HG03342 (cell line): ENCODE results near the gene STRBP.

Experiments
- ATAC-seq: cut with Tn5 transposase; IDR thresholded peaks from one replicate; pipeline ENCODE4 v1.9.1; 2021; ENCODE audit warnings: mild to moderate bottlenecking, moderate library complexity; ENCODE audit not compliant: unreplicated experiment

STRBP gene

GRCh38 chr9:123138163-123138562 is 130.2 kb downstream of the STRBP start:
- no peak for ATAC-seq

DNA sequence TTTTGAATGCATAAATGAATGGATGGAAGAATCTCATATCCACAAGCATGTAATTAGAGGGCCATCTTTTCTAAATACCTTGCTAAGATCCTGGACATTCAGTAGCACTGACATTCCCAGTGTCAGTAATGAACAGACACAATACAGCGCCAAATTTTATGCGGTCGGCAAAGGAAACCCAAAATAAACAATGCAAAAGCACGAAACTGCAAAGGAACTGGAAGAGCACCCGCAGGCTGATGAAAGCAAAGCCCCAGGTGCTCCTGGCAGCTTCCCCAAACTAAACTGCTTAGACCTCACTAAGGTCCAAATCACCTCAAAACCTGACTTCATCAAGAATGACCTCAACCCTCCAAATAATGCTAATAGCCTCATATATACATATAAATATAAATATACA is 133.0 kb downstream of the STRBP start:
- ATAC-seq: no peak

DNA sequence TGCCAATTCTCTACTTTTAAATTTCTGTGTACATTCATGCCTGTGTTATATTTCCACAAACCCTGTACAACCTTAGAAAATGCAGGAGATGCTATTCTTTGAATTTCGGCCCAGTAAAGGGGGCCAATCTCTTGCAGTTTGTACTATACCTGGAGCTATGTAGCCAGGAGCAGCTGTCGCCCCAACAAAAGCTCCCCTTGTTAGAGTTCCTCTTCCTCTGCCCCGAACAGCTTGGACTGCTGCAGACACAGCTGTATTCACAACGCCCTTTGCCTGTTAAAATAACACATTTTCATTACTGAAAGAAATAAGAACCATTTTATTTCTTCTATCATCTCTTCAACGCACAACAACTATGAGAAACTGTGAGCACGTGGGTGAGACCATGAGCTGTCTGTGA is 135.7 kb downstream of the STRBP start:
- ATAC-seq: no peak

GRCh38 chr9:123131993-123132392 is 136.4 kb downstream of the STRBP start:
- ATAC-seq: no peak

DNA sequence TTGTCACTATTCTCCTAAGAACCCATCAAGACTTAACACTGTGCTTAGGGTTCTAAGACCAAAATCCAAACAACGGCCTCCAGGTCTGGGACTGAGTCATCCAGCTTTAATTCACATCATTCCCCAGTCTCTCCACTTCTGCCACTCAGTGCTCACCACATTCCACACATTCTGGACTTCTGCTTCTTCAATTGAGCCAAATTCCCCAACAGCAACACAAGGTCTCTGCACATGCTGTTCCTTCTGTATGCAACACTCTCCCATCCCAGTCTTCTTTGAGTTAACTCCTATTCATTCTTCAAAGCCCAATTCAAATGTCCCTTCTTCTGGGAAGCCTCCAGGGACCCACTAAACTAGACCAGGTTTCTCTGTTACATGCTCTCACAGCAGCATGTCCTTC is 137.1 kb downstream of the STRBP start:
- no peak for ATAC-seq

DNA sequence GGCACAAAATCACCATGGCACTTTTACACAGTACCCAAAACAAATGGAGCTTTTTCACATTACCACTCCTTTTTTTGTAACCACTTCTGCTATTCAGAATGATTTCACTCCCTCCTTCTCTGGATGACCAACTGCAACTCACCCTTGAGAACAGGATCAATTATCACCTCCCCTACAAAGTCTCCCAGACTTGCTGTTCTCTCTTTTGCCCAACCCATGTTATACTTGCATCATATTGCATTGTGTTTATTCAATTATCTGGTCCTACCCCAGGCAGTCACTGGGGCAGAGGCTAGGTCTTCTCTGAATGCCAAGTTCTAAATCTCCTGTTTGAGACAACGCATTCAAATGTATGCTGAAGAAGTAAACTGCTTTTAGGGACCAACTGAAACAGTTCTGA is 139.0 kb downstream of the STRBP start:
- no peak for ATAC-seq

- no peak for ATAC-seq
Observed at GRCh38 chr9:123128591-123128990, 139.8 kb downstream of the STRBP start.

DNA sequence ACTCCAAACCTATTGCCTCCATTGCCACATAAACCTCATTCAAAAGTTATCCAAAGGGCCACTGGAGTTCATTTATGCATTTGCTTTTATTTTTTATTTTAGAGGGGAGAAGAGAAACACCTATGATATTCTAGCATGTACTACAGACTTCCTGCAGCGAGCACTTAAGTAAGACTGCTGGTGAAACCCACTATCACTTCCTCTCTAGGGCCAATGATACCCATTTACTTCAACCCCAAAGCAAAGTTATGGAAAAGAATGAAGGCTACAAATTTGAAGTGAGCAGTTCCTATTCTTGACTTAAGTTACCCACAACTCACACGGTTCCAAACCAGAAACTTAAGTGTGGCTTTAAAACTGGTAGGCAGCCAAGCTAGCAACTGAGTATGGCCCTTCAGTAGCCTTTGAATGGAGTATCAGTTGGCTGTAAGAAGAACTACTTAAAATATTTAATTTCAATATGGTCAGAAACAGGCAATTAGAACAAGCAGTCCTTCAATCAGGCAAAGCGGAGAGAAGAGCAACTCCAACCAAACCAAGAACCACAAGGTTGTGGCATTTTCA is 140.8 kb downstream of the STRBP start:
- no peak for ATAC-seq

GRCh38 chr9:123121457-123121856 is 146.9 kb downstream of the STRBP start:
- ATAC-seq: no peak

- no peak for ATAC-seq
Observed at GRCh38 chr9:123120953-123121352, 147.4 kb downstream of the STRBP start.

DNA sequence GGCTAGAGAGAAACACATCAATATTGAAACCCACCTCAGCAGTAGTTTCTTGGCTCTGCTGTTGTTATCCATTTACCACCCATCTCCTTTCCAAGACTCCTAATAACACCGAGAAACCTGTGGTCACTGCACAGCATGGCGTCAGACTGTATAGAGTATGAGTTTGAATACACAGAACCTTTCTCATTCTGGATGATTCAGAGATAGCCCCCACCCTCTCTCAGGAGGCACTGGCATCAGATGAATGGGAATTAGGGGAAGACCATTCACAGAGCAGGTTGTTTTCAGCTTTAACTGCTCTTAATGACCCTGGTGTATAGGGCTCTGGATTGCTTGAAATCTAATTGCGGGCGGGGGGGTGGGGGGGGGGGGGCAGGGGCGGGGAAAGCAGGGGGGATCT is 148.3 kb downstream of the STRBP start:
- ATAC-seq: no peak

DNA sequence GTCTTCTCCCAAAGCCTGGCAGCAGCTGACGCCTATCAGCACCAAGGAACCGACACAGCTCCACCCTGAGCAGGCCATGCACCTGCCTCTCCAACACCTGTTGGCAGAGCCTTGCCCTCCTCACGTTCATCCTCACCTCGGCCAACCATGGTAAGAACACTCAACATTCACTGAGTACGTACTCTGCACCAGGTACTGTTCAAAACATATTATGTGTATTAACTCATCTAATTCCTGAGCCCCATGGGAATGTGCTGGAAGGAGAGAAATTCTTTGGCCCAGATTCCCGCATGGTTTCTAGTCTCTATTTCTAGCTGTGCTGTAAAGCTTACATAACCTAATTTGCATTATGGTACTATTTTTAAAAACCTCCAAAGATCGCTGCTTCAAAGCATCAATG is 148.8 kb downstream of the STRBP start:
- no peak for ATAC-seq

GRCh38 chr9:123116036-123116435 is 152.3 kb downstream of the STRBP start:
- no peak for ATAC-seq

DNA sequence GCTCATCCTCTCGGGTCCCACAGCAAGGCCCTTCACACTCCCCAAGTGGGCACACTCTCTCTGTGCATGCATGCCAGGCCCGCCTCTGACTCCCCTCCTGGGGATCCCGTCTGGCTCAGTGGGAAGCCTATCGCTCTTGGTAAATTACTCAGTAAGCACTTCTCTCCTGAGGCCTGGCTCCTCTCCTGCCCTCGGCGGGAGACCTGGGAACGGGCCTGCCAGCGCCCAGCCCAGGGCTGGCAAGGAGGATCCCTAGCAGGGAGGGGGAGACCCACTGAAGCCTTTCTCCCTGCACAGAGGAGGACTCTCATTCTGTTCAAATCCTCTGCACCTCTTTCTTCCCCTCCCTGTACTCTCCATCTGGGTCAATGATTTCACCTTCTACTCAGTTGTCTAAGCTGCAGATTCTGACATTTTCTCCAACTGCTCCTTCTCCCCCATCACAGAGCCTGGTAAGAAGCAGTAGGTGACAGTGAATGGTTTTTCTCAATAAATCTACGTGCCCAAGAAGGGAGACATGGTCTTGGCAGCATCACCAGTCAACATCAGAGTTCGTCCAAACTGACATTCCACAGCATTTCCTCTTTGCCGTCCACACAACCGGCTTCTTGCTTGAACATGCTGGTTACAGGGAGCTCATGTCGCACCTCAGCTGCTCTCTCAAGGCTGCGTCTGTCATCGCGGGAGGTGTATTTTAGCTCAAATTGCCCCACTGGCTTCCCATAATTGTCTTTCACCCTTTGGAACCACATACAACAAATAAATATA is 153.1 kb downstream of the STRBP start:
- no peak for ATAC-seq

- no peak for ATAC-seq
Observed at GRCh38 chr9:123113185-123113584, 155.2 kb downstream of the STRBP start.

DNA sequence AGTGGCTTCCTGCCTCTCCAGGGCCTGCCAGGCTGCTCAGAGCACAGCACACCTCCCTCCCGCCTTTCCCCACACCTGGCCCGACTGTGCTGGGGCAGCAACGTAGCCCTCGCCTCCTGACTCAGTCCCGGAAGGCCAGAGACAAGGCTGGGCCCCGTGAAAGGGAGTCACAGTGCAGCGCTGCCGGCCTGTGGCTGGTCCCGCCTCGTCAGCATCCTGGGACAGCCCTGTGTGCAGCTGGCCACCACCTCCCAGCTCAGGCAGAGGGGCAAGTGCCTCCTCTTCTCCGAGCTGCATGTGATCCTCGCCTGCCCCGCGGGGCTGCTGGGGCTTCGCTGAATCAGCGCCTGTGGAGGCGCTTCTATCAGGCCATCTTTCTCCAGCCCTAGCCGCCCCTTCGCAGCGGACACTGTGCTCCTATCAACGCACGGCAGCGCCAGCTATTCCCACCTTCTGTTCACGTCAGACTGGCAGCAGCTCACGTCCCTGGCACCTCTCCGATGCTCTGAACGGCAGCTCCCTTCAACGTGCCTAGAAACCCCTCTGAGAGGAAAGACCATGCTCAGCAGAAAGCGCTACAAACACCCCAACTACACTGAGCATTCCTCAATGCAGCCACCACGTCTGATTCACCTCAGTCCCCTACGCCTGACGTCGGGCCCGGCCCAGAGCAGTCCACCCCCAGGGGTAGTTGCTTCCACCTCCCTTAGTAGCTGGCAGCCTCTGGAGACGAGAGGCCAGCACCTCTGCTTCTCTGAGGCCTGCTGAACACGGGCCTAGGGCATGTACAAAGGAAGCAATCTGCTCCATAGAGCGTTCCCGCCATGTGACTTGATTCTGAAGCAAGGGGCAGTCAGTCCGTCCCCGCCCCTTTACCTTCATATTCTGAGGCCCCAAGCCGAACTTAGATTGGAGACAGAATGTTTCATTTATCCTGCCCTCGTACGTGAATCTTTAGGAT is 156.1 kb downstream of the STRBP start:
- ATAC-seq: no peak

GRCh38 chr9:123111427-123112014 is 156.9 kb downstream of the STRBP start:
- no peak for ATAC-seq

- no peak for ATAC-seq
Observed at GRCh38 chr9:123109540-123110279, 158.7 kb downstream of the STRBP start.

DNA sequence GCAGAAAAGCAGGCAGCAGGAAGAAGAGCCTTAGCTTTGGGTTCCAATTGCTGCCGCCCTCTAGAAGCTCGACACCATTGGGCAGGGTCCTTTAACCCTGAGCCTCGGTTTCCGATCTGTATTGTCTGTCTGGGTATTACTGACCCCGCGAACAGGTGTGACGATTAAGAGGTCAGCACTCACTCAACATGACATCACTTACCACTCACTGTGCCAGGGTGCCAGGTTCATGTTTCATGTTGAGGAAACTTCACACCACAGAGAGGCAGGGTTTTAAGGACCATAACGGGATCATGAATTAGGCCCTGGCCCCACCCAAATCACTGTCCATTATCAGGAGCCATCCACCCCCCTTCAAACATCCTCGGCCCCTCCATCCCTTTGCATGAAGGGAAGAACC is 159.4 kb downstream of the STRBP start:
- ATAC-seq: no peak

GRCh38 chr9:123107639-123108285 is 160.6 kb downstream of the STRBP start:
- ATAC-seq: no peak
